ENCODE results near the gene NCBP2. TPM values are rescaled to one million over a fixed set of nuclear protein-coding genes. Genes with fewer than 3 reads are reported as not detected.

NCBP2 gene
- total and polyA plus RNA-seq, 2 donors from 2014 or later, result 46.1 to 59.9 TPM

DNA sequence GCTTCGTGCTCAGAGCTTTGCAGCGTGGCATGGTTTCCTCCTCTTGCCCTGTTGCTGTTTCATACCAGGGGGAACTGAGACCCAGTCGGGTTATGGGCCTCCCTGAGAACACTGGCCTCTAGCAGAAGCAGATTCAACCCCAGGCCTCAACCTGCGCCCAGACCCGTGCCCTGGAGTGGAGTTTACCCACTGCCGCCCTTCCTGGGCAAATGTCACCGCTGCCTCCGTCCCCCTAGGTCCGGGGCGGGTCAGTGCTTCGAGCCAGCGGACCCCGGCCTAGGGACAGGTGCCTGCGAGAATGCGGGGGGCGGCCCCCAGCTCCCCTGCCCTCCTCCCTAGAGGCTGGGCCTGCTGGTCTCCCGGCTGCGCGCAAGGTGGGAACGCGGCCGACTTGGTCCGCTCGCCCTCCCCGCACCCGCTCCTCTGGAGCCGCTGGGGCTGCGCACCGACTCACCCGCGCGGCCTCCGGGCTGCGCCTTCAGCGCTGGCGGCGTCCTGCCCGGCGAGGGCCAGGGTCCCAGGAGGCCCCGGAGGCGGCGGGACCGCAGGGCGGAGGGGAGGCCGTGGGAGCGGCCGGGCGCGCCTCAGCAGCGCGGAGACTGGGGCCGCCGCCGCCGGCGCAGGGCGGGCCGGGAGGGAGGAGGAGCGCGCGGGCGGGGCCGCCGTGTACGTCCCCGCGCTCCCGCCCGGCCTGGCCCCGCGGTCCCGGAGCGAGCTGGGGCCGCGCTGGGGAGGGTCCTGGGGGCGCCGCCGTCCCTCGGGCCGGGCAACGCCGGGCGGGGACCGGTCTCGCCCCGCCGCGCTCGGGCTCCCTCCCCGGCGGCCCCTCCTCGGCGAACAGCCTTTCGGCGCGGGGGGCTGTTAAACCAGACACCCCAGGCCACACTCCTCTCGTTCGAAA lies 26.2 kb upstream of the NCBP2 start, which contains the start of gene PIGZ:
TSS of gene PIGZ (minus strand) at position 601 of the 901 bp plus-strand sequence. CDS start 16,802 bp downstream, outside the sequence.
- Histone ChIP-seq H3K9ac (ENCODE audit: low read length in 3 of 3) (no peak within 1 kb of the TSS), H3K9me3 (ENCODE audit: control insufficient read depth in 2 of 3, insufficient read depth in 1 of 3, low read length in 3 of 3) (no peaks in the 10 kb centered on the region), H3K27ac (ENCODE audit: low read depth in 2 of 2, low read length in 2 of 2) (no peak within 1 kb of the TSS), H3K27me3 (ENCODE audit: control insufficient read depth, insufficient read depth, low read length) (peaks cover 32% of the 10 kb centered on the region), H3K4me3 (ENCODE audit: low read length in 3 of 3) (peak within 1 kb of the TSS in 2 of 3 donors; percentile 47 to 48), H3K4me1 (ENCODE audit: control insufficient read depth in 2 of 3, insufficient read depth in 2 of 3, low read depth in 1 of 3, low read length in 3 of 3) (peaks cover 0 to 6% (median 0%) of the 10 kb centered on the region in 3 donors), H3K36me3 (ENCODE audit: control insufficient read depth in 2 of 3, insufficient read depth in 3 of 3, low read length in 3 of 3) (no peaks in the 10 kb centered on the region)
- DNase-seq (peak in 2 of 5 donors; percentile 45 to 68), FAIRE-seq (no peak)
- intact Hi-C loops (cut with DNase I), result loop anchor here (10.0 kb wide), 1 partner anchor 134 kb away; no protein-coding TSS in a partner anchor
- TF ChIP-seq, protein P1, sequence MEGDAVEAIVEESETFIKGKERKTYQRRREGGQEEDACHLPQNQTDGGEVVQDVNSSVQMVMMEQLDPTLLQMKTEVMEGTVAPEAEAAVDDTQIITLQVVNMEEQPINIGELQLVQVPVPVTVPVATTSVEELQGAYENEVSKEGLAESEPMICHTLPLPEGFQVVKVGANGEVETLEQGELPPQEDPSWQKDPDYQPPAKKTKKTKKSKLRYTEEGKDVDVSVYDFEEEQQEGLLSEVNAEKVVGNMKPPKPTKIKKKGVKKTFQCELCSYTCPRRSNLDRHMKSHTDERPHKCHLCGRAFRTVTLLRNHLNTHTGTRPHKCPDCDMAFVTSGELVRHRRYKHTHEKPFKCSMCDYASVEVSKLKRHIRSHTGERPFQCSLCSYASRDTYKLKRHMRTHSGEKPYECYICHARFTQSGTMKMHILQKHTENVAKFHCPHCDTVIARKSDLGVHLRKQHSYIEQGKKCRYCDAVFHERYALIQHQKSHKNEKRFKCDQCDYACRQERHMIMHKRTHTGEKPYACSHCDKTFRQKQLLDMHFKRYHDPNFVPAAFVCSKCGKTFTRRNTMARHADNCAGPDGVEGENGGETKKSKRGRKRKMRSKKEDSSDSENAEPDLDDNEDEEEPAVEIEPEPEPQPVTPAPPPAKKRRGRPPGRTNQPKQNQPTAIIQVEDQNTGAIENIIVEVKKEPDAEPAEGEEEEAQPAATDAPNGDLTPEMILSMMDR (IDR thresholded peaks at IDR 0.05; ENCODE audit: borderline replicate concordance, extremely low read depth, insufficient read depth), result no peak

DNA sequence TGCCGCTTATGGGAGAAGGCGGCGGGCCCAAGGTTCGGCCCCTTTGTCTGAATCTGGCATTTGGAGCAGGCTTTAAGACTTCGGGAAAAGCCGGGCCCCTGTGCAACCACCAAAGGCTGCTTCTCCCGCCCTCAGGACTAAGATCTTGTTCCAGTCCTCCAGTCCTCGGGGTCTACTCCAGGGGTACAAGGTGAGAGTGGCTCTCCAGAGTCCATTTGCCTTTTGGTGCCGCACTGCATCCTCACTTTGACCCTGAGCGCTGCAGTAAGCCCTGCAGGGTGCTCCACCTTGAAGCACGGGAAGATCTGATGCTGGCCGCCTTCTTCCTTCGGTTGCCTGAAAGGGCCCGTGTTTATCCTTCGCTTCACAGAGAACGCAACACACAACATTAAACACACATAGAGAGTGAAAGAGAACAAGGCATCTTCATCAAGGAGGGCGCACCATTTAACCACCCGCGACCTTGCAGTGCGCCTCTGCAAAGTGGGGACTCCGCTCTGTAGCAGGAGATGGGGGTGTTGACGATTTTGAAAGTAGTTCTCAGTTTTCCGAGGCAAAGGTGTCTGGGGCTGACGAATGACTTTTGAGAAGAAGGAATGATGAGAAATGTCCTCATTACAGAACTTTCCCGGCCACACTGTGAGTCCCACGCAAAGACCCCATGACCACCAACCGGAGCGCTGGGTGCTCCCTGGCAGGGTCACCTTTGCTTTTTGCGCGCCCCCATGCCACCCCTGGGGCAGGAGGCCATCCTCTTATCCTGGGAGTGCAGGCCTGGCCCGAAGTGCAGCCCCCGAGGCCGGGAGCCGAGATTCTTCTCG lies 25.3 kb upstream of the NCBP2 start:
- no peaks in the 10 kb centered on the region for H3K9me3 ChIP-seq (ENCODE audit: control insufficient read depth in 2 of 3, insufficient read depth in 1 of 3, low read length in 3 of 3)
- TF ChIP-seq, protein P1 (IDR thresholded peaks at IDR 0.05; ENCODE audit: borderline replicate concordance, extremely low read depth, insufficient read depth), result no peak
- FAIRE-seq (no peak), DNase-seq (no peak)
- no peaks in the 10 kb centered on the region for H3K36me3 ChIP-seq (ENCODE audit: control insufficient read depth in 2 of 3, insufficient read depth in 3 of 3, low read length in 3 of 3)
- H3K27ac ChIP-seq (ENCODE audit: low read depth in 2 of 2, low read length in 2 of 2), result no peak overlapping the region
- no peak overlapping the region for H3K9ac ChIP-seq (ENCODE audit: low read length in 3 of 3)
- intact Hi-C loops (cut with DNase I), result loop anchor here (10.0 kb wide), 1 partner anchor 133 kb away; no protein-coding TSS in a partner anchor
- peaks cover 34% of the 10 kb centered on the region for H3K27me3 ChIP-seq (ENCODE audit: control insufficient read depth, insufficient read depth, low read length)
- peaks cover 0 to 6% (median 0%) of the 10 kb centered on the region in 3 donors for H3K4me1 ChIP-seq (ENCODE audit: control insufficient read depth in 2 of 3, insufficient read depth in 2 of 3, low read depth in 1 of 3, low read length in 3 of 3)
- peak overlapping the region in 1 of 3 donors; percentile 48 for H3K4me3 ChIP-seq (ENCODE audit: low read length in 3 of 3)

DNA sequence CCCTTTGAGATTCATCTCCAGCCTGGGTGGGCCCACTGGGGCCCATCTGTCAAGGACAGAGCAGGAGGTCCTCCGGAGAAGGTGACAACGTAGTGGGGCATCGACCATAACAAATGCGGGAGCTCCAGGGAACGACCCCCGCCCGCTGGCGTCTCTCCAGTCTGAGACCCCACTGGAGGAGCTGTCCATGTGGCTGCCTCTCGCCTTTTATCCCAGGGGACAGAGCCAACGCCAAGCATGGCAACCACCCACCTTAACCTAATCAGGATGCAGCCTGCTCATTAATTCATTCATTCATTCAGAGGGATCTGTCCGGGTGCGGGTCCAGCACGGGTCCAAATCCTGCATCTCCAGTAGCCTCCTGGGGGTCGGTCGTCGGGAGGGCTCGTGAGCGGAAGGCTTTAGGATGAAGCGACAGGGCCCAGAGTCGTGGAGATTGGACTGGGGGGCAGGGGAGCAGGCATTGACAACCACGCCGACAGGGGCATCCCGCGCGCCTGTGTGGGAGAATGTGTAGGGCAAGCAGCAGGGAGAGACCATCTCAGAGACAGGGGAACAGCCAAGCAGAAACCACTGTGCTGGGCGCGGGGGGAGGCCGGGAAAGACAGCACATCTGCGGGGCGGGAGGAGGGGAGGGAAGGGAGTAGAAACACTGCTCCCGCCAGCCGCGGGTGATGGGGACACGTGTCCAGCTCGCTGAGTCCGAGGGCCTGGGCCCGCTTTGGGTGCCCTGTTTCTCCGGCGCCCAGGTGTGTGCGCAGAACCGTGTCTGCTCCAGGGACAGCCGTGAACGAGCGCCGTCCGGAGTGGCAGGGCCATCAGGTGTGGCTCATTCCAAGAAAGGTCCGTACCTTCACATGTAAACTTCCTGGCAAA lies 24.4 kb upstream of the NCBP2 start:
- TF ChIP-seq, protein P1 (IDR thresholded peaks at IDR 0.05; ENCODE audit: borderline replicate concordance, extremely low read depth, insufficient read depth), result no peak
- peaks cover 34% of the 10 kb centered on the region for H3K27me3 ChIP-seq (ENCODE audit: control insufficient read depth, insufficient read depth, low read length)
- DNase-seq, result peak in 4 of 5 donors; percentile 65 to 76 (median 73)
- intact Hi-C loops (cut with DNase I), result loop anchor here (10.0 kb wide), 1 partner anchor 132 kb away; no protein-coding TSS in a partner anchor
- H3K9ac ChIP-seq (ENCODE audit: low read length in 3 of 3), result no peak overlapping the region
- no peaks in the 10 kb centered on the region for H3K36me3 ChIP-seq (ENCODE audit: control insufficient read depth in 2 of 3, insufficient read depth in 3 of 3, low read length in 3 of 3)
- H3K27ac ChIP-seq (ENCODE audit: low read depth in 2 of 2, low read length in 2 of 2), result no peak overlapping the region
- peaks cover 0 to 6% (median 0%) of the 10 kb centered on the region in 3 donors for H3K4me1 ChIP-seq (ENCODE audit: control insufficient read depth in 2 of 3, insufficient read depth in 2 of 3, low read depth in 1 of 3, low read length in 3 of 3)
- FAIRE-seq, result no peak
- no peaks in the 10 kb centered on the region for H3K9me3 ChIP-seq (ENCODE audit: control insufficient read depth in 2 of 3, insufficient read depth in 1 of 3, low read length in 3 of 3)
- H3K4me3 ChIP-seq (ENCODE audit: low read length in 3 of 3), result no peak overlapping the region
